Smooth muscle cell (in vitro differentiated cells): ENCODE results near the gene PPP2R5A. TPM values are rescaled to one million over a fixed set of nuclear protein-coding genes. Genes with fewer than 3 reads are reported as not detected.

Source experiments
- DNase-seq: peaks from one replicate; lab custom pipeline; 2025; ENCODE audit not compliant: unreplicated experiment; lab: John Stamatoyannopoulos, UW
- H2AFZ ChIP-seq: fragments of 200-600 bp; sonication (generic); 2 replicates; pipeline ENCODE4 v1.6.0; 2016; ENCODE audit warnings: antibody characterized with exemption, low read depth, mild to moderate bottlenecking
- H3F3A ChIP-seq: fragments of 200-600 bp; sonication (generic); 2 replicates; pipeline ENCODE4 v1.6.0; 2017; ENCODE audit warnings: antibody characterized with exemption, low read depth
- H3K27ac ChIP-seq: fragments of 200-600 bp; sonication (generic); 2 replicates; pipeline ENCODE4 v1.5.1; 2016; ENCODE audit warnings: low read depth, mild to moderate bottlenecking
- H3K27me3 ChIP-seq: fragments of 200-600 bp; sonication (generic); 2 replicates; pipeline ENCODE4 v1.6.1; 2016; ENCODE audit warnings: low read depth, mild to moderate bottlenecking
- H3K36me3 ChIP-seq: fragments of 200-600 bp; sonication (generic); 2 replicates; pipeline ENCODE4 v1.5.1; 2016; ENCODE audit warnings: low read depth
- H3K4me1 ChIP-seq: fragments of 200-600 bp; sonication (generic); 2 replicates; pipeline ENCODE4 v1.5.1; 2016; ENCODE audit warnings: low read depth
- H3K4me2 ChIP-seq: fragments of 200-600 bp; sonication (generic); 2 replicates; pipeline ENCODE4 v1.6.0; 2016; ENCODE audit warnings: mild to moderate bottlenecking
- H3K4me3 ChIP-seq: fragments of 200-600 bp; sonication (generic); 2 replicates; pipeline ENCODE4 v1.5.1; 2016; ENCODE audit warnings: mild to moderate bottlenecking
- H3K79me2 ChIP-seq: fragments of 200-600 bp; sonication (generic); 2 replicates; pipeline ENCODE4 v1.6.0; 2016; ENCODE audit warnings: low read depth, mild to moderate bottlenecking
- H3K9ac ChIP-seq: fragments of 200-600 bp; sonication (generic); 2 replicates; pipeline ENCODE4 v1.6.0; 2016; ENCODE audit warnings: low read depth
- H3K9me3 ChIP-seq: fragments of 200-600 bp; sonication (generic); replicated peaks from 2 replicates; pipeline ENCODE4 v1.5.1; 2016; ENCODE audit warnings: low read depth
- H4K20me1 ChIP-seq: fragments of 200-600 bp; sonication (generic); 2 replicates; pipeline ENCODE4 v1.6.0; 2016; ENCODE audit warnings: low read depth
- CTCF ChIP-seq: fragments of 200-600 bp; sonication (generic); IDR thresholded peaks from 2 replicates; pipeline ENCODE4 v1.5.1; 2017; ENCODE audit warnings: borderline replicate concordance, mild to moderate bottlenecking, antibody characterized with exemption; ENCODE audit not compliant: insufficient read depth, poor library complexity, severe bottlenecking
- WGBS: methylation state at CpG from one replicate; pipeline ENCODE4 v1.1.7; 2016; ENCODE audit warnings: low lambda C conversion rate; 5-methylcytosine and 5-hydroxymethylcytosine counted together
- polyA plus RNA-seq: library from polyadenylated mRNA; unstranded; fragments of >200 nt; fragmentation: Nextera tagmentation; extraction: Ambion mirVana; gene quantifications from 2 replicates; pipeline ENCODE4 v1.2.1, GENCODE V29; 2016
- total RNA-seq: library from RNA; depleted of rRNA; stranded (reverse); fragments of >200 nt; gene quantifications from 2 replicates; pipeline ENCODE4 v1.2.3, GENCODE V29; 2014

PPP2R5A gene
- total and polyA plus RNA-seq, 2 experiments from 2014 or later: 12.3 to 17.6 TPM

GRCh38 chr1:212247988-212248387, 37.2 kb upstream of the PPP2R5A start:
- no peak overlapping the region for H3K9ac ChIP-seq
- H3K4me3 ChIP-seq: no peak overlapping the region
- no peaks in the 10 kb centered on the region for H3K4me1 ChIP-seq
- H3K27ac ChIP-seq: no peak overlapping the region
- TF ChIP-seq CTCF: no peak
- no peaks in the 10 kb centered on the region for H3K36me3 ChIP-seq
- no peaks in the 10 kb centered on the region for H3K9me3 ChIP-seq
- DNase-seq: no peak
- H3K4me2 ChIP-seq: no peak overlapping the region
- no peaks in the 10 kb centered on the region for H4K20me1 ChIP-seq
- H3F3A ChIP-seq: no peaks in the 10 kb centered on the region
- WGBS: 78% methylated on average over 1 of the region's 1 CpG
- no peaks in the 10 kb centered on the region for H3K79me2 ChIP-seq
- no peak overlapping the region for H2AFZ ChIP-seq
- no peaks in the 10 kb centered on the region for H3K27me3 ChIP-seq

DNA sequence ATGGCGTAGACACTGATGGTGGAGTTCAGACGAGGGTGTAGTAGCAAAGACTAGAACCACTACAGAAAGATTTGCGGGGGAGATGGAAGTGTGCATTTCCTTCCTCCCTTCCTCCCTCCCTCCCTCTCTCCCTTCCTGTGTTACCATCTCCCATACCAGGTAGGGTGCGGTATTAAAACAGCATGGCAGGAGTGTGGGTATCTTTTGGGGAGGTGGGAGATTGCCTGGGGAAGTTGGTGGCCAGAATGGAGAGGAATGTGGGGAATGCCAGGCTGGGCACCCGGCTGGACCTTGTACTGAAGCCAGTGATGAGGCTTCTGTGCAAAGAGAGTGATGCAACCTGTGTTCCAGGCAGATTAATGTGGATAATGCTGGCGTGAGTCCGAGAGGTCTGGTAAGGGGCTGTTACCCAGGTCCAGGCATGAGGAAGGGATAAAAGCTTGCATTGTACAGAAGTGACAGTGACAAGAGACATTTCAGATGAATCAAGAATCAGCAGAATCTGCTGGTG, 30.3 kb upstream of the PPP2R5A start:
- no peak for TF ChIP-seq CTCF
- no peak for DNase-seq
- H3K27ac ChIP-seq: no peak overlapping the region
- H4K20me1 ChIP-seq: no peaks in the 10 kb centered on the region
- WGBS: 82% methylated on average over 7 of the region's 7 CpGs
- no peak overlapping the region for H3K4me3 ChIP-seq
- H2AFZ ChIP-seq: no peak overlapping the region
- H3K4me1 ChIP-seq: no peaks in the 10 kb centered on the region
- H3K9me3 ChIP-seq: no peaks in the 10 kb centered on the region
- no peaks in the 10 kb centered on the region for H3K79me2 ChIP-seq
- no peaks in the 10 kb centered on the region for H3F3A ChIP-seq
- no peaks in the 10 kb centered on the region for H3K27me3 ChIP-seq
- no peak overlapping the region for H3K4me2 ChIP-seq
- no peaks in the 10 kb centered on the region for H3K36me3 ChIP-seq
- H3K9ac ChIP-seq: no peak overlapping the region

DNA sequence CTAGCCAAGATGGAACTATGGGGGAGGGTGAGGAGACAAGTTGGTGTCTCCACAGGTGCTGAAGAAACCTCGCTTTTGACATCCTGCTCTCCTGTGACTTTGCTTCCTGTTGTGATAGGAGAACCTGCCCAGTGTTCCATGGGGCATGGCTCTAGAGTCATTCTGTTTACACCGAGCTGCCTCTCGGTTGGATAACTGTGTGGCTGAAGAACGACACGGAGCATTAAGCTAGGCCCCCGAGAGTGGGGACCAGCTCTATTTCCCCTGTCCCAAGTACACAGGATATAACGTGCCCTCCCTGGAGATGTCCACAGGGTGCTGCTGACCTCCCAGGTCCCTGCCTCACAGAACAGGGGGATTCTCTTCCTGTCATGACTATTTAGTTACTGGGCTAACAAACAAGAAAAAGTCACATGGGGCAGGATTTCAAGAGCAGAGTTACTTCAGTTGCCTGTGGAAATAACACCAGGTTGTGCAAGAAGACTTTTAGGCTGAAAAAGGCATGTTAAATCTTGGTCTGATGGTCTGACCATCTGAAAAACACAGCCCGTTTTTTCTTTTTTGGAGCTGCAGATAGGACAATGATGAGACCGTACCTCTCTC, 29.4 kb upstream of the PPP2R5A start:
- no peak overlapping the region for H3K27ac ChIP-seq
- H3K4me3 ChIP-seq: no peak overlapping the region
- H3K27me3 ChIP-seq: no peaks in the 10 kb centered on the region
- H3K9ac ChIP-seq: no peak overlapping the region
- no peak for TF ChIP-seq CTCF
- H3K36me3 ChIP-seq: no peaks in the 10 kb centered on the region
- no peak overlapping the region for H3K4me2 ChIP-seq
- 94% methylated on average over 9 of the region's 9 CpGs for WGBS
- no peaks in the 10 kb centered on the region for H3K79me2 ChIP-seq
- no peak overlapping the region for H2AFZ ChIP-seq
- no peaks in the 10 kb centered on the region for H3K9me3 ChIP-seq
- no peak for DNase-seq
- no peaks in the 10 kb centered on the region for H3K4me1 ChIP-seq
- H4K20me1 ChIP-seq: no peaks in the 10 kb centered on the region
- no peaks in the 10 kb centered on the region for H3F3A ChIP-seq

- no peaks in the 10 kb centered on the region for H4K20me1 ChIP-seq
- no peak for TF ChIP-seq CTCF
- 90% methylated on average over 1 of the region's 1 CpG for WGBS
- H3K27ac ChIP-seq: no peak overlapping the region
- H3K9me3 ChIP-seq: no peaks in the 10 kb centered on the region
- H3K4me3 ChIP-seq: no peak overlapping the region
- H3K27me3 ChIP-seq: no peaks in the 10 kb centered on the region
- H3K4me2 ChIP-seq: no peak overlapping the region
- H2AFZ ChIP-seq: no peak overlapping the region
- H3K4me1 ChIP-seq: no peaks in the 10 kb centered on the region
- H3F3A ChIP-seq: no peaks in the 10 kb centered on the region
- no peaks in the 10 kb centered on the region for H3K36me3 ChIP-seq
- H3K9ac ChIP-seq: no peak overlapping the region
- H3K79me2 ChIP-seq: no peaks in the 10 kb centered on the region
- DNase-seq: no peak
Measured at GRCh38 chr1:212256369-212256768, 28.8 kb upstream of the PPP2R5A start.
